Keratinocyte (primary cell): Measurements from ENCODE around the gene TCTN1.
"Not testable (repeated sequence)": the region's sequence is repeated elsewhere in the genome, so short reads cannot be mapped to it uniquely, and the experiment has no call there.

Source experiments
- CTCF ChIP-seq, 3 experiments: IDR thresholded peaks in 1 of 3; conservative IDR thresholded peaks in 1 of 3; optimal IDR thresholded peaks in 1 of 3; 2 replicates in 2 of 3; 3 replicates in 1 of 3; pipeline versions ENCODE3 to v1.5.1; 2011; ENCODE audit warnings: low read length in 3 of 3, mild to moderate bottlenecking in 3 of 3, moderate library complexity in 2 of 3, control low read depth in 1 of 3, inconsistent platforms in 1 of 3; ENCODE audit not compliant: insufficient read depth in 2 of 3; ENCODE audit errors: extremely low read depth in 1 of 3
- EZH2 ChIP-seq: IDR thresholded peaks from one replicate; pipeline ENCODE4 v1.6.1; 2012; ENCODE audit warnings: inconsistent platforms, mild to moderate bottlenecking, low read length, moderate library complexity

GRCh38 chr12:110587102-110587501 lies 26.8 kb upstream of the TCTN1 start:
- TF ChIP-seq CTCF (optimal IDR thresholded peaks at IDR 0.05 in 1 of 3, IDR thresholded peaks at IDR 0.05 in 1 of 3, conservative IDR thresholded peaks at IDR 0.05 in 1 of 3; ENCODE audit: extremely low read depth in 1 of 3, insufficient read depth in 2 of 3, low read length in 3 of 3); EZH2: not testable (repeated sequence)
